HUES6 (cell line): ENCODE measurements around the gene ATP5F1D.

Experiments
- H3K27ac ChIP-seq: 2 replicates; pipeline ENCODE4 v1.7.0; 2013; ENCODE audit warnings: low read depth, mild to moderate bottlenecking, low read length, inconsistent platforms
- H3K27me3 ChIP-seq: 2 replicates; pipeline ENCODE4 v1.6.1; 2013; ENCODE audit warnings: low read length; ENCODE audit not compliant: control insufficient read depth, insufficient read depth
- H3K36me3 ChIP-seq: 2 replicates; pipeline ENCODE4 v1.6.1; 2013; ENCODE audit warnings: low read length; ENCODE audit not compliant: control insufficient read depth, insufficient read depth
- H3K4me1 ChIP-seq: 2 replicates; pipeline ENCODE4 v1.6.1; 2013; ENCODE audit warnings: low read length; ENCODE audit not compliant: control insufficient read depth, insufficient read depth
- H3K4me3 ChIP-seq: 2 replicates; pipeline ENCODE4 v1.5.1; 2013; ENCODE audit warnings: low read depth, low read length
- H3K9ac ChIP-seq: one replicate; pipeline ENCODE4 v1.6.1; 2013; ENCODE audit warnings: mild to moderate bottlenecking, low read length
- H3K9me3 ChIP-seq: 2 replicates; pipeline ENCODE4 v1.6.1; 2013; ENCODE audit warnings: low read depth, low read length; ENCODE audit not compliant: control insufficient read depth, insufficient read depth

The ATP5F1D gene

DNA sequence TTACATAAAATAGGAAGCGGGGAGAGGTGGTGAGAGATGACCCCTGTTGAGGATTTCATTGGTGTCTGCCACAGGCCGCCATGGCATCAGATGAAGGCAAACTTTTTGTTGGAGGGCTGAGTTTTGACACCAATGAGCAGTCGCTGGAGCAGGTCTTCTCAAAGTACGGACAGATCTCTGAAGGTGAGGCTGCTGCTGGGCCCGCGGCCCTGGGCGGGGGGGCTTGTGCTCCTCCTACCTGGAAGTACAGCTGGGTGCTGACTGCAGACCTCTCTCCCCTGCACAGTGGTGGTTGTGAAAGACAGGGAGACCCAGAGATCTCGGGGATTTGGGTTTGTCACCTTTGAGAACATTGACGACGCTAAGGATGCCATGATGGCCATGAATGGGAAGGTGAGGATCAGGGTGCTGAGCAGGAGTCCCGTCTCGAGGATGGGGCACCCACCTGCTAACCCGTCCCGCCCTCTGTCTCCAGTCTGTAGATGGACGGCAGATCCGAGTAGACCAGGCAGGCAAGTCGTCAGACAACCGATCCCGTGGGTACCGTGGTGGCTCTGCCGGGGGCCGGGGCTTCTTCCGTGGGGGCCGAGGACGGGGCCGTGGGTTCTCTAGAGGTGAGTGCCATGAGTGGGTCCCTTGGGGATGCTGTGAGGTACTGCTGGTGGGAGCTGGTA is 29.4 kb downstream of the ATP5F1D start:
- H3K9me3 ChIP-seq, result no peaks in the 10 kb centered on the region
- H3K27me3 ChIP-seq, result peaks cover 12% of the 10 kb centered on the region
- peaks cover 45% of the 10 kb centered on the region for H3K4me1 ChIP-seq
- 0 out of 2 replicates have a peak overlapping the region, but pooled peaks have one; percentile 3 for H3K4me3 ChIP-seq
- peaks cover 46% of the 10 kb centered on the region for H3K36me3 ChIP-seq
- peak overlapping the region; percentile 40 for H3K9ac ChIP-seq
- no peak overlapping the region for H3K27ac ChIP-seq

DNA sequence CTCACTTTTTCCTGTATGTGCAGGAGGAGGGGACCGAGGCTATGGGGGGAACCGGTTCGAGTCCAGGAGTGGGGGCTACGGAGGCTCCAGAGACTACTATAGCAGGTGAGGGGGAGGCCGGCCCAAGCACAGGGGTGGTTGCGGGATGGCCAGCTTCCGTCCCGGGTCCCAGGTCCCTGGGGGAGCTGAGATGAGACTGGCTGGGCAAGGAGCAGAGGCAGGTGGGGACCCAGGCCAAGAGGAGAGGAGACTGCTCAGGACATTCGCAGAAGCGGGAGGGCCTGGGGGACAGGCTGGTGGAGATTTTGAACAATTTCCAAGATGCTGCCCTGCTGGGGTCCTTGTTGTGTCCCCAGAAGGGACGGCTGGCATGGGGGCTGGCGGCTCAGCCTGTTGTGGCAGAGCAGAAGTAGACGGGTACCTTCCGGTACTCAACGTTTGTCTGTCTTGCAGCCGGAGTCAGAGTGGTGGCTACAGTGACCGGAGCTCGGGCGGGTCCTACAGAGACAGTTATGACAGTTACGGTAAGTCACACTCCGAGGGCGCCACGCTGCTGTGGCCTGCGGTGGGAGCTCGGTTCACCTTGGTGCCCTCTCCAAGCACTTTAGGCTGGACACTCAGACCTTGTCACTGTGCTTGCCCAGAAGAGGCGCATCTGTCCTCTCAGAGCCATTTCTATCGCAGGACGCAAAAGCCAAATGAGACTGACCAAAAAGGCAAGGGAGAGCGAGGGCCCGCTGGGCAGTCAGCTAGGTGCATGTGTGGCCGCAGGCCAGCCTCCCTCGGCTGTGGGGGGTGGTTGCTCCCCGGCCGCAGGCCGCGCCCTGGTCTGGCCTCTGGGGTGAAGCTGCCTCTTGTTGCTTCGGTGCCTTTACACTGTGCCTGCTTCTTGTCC is 30.2 kb downstream of the ATP5F1D start:
- Histone ChIP-seq H3K36me3 (peaks cover 46% of the 10 kb centered on the region), H3K27ac (no peak overlapping the region), H3K9ac (no peak overlapping the region), H3K9me3 (no peaks in the 10 kb centered on the region), H3K4me1 (peaks cover 51% of the 10 kb centered on the region), H3K4me3 (no peak overlapping the region), H3K27me3 (peaks cover 12% of the 10 kb centered on the region)

DNA sequence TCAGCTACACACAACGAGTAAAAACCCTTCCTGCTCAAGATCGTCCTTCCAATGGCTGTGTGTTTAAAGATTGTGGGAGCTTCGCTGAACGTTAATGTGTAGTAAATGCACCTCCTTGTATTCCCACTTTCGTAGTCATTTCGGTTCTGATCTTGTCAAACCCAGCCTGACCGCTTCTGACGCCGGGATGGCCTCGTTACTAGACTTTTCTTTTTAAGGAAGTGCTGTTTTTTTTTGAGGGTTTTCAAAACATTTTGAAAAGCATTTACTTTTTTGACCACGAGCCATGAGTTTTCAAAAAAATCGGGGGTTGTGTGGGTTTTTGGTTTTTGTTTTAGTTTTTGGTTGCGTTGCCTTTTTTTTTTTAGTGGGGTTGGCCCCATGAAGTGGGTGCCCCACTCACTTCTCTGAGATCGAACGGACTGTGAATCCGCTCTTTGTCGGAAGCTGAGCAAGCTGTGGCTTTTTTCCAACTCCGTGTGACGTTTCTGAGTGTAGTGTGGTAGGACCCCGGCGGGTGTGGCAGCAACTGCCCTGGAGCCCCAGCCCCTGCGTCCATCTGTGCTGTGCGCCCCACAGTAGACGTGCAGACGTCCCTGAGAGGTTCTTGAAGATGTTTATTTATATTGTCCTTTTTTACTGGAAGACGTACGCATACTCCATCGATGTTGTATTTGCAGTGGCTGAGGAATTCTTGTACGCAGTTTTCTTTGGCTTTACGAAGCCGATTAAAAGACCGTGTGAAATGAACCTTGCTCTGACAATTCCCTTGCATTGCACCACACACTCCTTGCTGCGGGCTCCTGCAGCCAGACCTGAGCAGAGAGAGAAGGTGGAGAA is 31.1 kb downstream of the ATP5F1D start:
- no peak overlapping the region for H3K27ac ChIP-seq
- H3K9ac ChIP-seq, result no peak overlapping the region
- peaks cover 45% of the 10 kb centered on the region for H3K4me1 ChIP-seq
- H3K9me3 ChIP-seq, result no peaks in the 10 kb centered on the region
- H3K27me3 ChIP-seq, result peaks cover 5% of the 10 kb centered on the region
- no peak overlapping the region for H3K4me3 ChIP-seq
- peaks cover 50% of the 10 kb centered on the region for H3K36me3 ChIP-seq

DNA sequence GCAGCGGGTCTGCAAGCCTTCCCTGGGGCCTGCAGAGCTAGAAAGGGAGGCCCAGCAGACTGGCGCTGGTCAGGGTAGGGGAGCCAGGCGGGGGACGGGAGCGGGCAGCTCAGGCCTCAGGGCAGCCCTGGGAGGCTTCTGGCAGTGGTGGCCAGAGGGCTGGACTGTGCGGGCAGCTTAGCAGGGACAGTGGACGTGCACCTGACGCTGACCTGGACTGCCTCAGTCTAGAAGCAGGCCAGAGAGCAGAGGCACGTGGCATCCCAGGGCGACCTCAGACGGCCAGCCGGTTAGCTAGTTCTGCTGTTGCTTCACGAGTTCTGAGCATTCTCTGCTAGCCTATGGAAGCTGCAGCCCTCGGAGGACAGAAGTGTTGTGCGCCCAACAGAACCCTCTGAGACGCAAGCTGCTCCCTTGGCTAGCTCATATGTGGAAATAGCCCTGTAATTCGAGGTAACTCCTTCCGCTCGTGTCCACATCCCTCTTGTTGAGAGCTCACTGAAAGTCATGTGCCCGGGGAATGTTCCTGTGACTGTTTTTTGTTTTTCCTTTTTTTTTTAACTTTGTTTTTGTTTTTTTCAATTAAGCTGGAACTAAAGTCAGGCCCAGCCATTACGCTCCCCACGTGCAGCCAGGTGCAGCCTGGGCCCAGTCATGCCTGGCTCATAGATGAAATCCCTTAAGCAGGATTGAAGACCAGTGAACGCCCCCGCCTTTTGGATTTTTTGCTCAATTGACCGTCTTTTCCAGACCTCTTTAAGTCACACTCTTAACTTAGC is 31.9 kb downstream of the ATP5F1D start:
- Histone ChIP-seq H3K36me3 (peaks cover 50% of the 10 kb centered on the region), H3K9me3 (no peaks in the 10 kb centered on the region), H3K27ac (peak overlapping the region; percentile 27; the same call in 1 of the 2 replicates), H3K4me3 (peak overlapping the region; percentile 5; the same call in 1 of the 2 replicates), H3K27me3 (no peaks in the 10 kb centered on the region; the same call in 1 of the 2 replicates), H3K4me1 (peaks cover 36% of the 10 kb centered on the region), H3K9ac (peak overlapping the region; percentile 2)

DNA sequence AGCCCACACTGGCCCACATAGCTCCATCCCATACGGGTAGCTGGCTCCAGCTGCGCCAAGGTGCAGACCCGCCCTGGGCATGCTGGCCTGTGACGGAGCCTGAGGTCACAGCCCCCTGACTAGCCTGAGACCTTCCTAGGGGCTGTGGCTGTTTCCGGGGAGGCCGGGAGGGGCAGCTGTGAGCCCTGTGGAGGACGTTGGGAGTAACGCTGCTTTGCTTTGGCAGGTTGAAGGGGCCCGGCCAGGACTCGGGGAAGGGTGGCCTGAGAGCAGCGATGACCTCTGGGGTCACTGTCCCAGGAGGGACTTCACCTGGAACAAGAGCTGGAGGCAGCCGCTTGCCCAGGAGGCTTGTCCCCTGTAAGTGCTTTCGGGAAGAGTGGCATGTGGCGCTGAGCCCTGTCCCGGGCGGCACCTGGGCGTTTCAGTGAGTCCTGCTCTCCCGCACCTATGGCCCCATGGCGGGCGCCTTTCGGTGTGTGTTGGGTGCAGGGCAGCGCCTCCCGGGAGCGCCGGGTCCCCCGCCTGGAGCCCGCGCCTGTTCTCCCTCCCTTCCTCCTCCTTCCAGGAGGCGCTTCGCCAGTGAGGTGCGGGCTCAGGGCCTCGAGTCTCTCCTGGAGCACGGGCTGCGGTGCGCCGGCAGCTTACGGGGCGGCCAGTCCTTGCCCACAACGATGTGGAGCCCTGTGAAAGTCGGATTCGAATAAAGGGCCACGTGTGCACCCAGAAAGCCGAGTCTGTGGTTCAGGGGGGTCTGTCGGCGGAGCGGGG is 32.7 kb downstream of the ATP5F1D start:
- Histone ChIP-seq H3K4me3 (peak overlapping the region; percentile 73), H3K27ac (peak overlapping the region; percentile 97), H3K9ac (peak overlapping the region; percentile 91), H3K36me3 (peaks cover 56% of the 10 kb centered on the region), H3K9me3 (no peaks in the 10 kb centered on the region), H3K4me1 (peaks cover 32% of the 10 kb centered on the region), H3K27me3 (no peaks in the 10 kb centered on the region)

DNA sequence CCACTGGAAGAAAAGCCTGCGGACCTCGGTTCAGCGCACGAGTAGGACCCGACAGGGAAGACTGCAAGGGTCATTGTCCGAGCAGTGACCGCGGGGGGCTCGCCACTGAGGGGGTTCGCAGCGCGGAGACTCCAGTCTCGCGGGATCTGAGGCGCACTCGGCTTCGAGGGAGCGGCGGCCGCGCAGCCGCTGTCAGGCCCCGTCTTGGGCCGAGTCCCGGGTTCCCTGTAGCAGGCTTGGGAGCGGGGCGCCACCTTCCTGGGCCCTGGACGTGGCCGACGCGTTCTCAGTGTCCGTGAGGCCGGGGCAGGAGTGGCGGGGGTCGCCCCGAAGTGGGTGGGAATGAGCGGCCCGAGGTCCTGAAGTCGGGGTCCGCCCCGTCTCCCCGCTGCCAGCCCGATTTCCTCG is 33.3 kb downstream of the ATP5F1D start:
- Histone ChIP-seq H3K9me3 (no peaks in the 10 kb centered on the region), H3K4me1 (peaks cover 31% of the 10 kb centered on the region), H3K4me3 (peak overlapping the region; percentile 73), H3K9ac (peak overlapping the region; percentile 91), H3K36me3 (peaks cover 61% of the 10 kb centered on the region), H3K27ac (peak overlapping the region; percentile 97), H3K27me3 (no peaks in the 10 kb centered on the region)

DNA sequence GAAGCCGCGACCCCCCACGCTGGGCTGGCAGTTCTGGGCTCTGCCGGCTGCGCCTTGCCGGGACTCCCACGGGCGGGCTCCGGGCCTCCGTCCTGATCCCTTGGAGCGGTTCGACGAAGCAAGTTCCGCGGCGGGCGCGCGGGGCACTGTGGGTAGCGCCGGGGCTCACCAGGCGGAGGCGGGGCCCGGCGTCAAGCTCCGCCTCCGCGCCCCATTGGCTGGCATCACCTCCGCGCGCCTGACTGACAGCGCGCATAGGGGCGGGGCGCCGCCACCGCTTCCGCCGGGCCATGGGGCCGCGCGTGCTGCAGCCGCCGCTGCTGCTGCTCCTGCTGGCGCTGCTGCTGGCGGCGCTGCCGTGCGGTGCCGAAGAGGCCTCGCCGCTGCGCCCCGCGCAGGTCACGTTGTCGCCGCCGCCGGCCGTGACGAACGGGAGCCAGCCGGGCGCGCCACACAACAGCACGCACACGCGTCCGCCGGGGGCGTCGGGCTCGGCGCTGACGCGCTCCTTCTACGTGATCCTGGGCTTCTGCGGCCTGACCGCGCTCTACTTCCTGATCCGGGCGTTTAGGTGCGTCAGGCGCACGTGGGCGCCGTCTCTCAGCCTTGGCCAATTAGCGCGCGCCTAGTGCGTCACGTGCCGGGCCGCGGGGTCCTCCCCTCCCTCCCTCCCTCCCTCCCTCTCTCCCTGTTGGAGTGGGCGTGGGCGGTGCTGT is 33.9 kb downstream of the ATP5F1D start, which contains the start of gene FAM174C:
Gene FAM174C (plus strand): TSS at position 271 of the 716 bp plus-strand sequence. CDS start 20 bp downstream, at position 291.
- Histone ChIP-seq H3K27ac (peak within 1 kb of the TSS; percentile 97), H3K9ac (peak within 1 kb of the TSS; percentile 91), H3K27me3 (no peaks in the 10 kb centered on the region), H3K4me1 (peaks cover 26% of the 10 kb centered on the region), H3K36me3 (peaks cover 60% of the 10 kb centered on the region), H3K9me3 (no peaks in the 10 kb centered on the region), H3K4me3 (peak within 1 kb of the TSS; percentile 89)

DNA sequence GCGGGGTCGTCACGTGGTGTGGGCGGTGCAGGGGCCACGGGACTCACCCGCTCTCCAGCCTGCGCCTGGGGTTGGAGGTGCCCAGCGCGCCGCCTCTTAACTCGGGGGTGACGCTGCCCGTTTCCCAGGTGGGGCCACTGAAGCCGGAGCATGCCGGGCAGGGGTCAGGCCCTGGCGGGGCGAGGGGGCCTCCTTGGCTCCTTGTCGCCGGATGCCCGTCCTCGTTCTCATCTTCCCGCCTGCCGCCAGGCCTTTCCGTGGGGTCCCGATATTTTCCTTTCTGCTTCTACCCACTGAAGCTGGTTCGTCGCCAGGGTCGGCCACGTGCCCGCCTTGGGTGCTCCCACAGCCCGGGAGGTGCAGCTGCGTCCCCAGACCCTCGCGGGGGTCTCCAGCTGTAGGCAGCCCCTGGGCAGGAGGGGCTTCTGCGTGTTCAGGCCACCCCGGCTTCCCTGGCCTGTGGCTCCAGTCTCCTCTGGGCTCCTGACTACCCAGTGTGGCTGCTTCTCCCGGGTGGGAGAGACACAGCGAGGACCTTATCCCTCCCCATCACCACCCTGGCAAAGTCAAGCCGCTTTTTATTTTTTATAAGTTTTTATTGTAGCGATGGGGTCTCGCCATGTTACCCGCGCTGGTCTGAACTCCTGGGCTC is 34.6 kb downstream of the ATP5F1D start:
- Histone ChIP-seq H3K4me3 (peak overlapping the region; percentile 89), H3K27ac (peak overlapping the region; percentile 88; the same call in 1 of the 2 replicates), H3K36me3 (peaks cover 55% of the 10 kb centered on the region), H3K4me1 (peaks cover 22% of the 10 kb centered on the region), H3K9ac (peak overlapping the region; percentile 88), H3K27me3 (no peaks in the 10 kb centered on the region), H3K9me3 (no peaks in the 10 kb centered on the region)

DNA sequence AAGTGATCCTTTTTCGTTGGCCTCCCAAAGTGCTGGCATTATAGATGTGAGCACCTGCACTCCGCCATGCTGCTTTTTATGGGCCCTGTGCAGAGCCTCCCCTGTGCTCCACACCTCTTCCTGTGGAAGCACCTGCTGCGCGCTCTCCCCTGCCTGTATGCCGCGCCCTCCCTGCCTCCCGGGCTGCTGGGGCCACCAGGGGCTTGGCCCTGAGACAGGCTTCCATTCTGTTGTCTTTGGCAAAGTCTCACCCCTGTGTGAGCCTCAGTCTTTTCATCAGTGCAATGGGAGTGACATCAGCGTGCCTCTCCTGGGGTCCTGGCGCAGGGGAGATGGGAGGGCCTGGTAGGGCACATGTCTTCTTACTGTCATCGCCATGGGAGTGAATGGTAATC is 35.1 kb downstream of the ATP5F1D start:
- no peaks in the 10 kb centered on the region for H3K27me3 ChIP-seq
- peaks cover 19% of the 10 kb centered on the region for H3K4me1 ChIP-seq
- peaks cover 50% of the 10 kb centered on the region for H3K36me3 ChIP-seq
- H3K9ac ChIP-seq, result peak overlapping the region; percentile 88
- peak overlapping the region; percentile 89 for H3K4me3 ChIP-seq
- H3K9me3 ChIP-seq, result no peaks in the 10 kb centered on the region
- no peak overlapping the region for H3K27ac ChIP-seq
